Heart right ventricle (tissue), 16 donors: Measurements from ENCODE around the gene GLCE. TPM values are rescaled to one million over a fixed set of nuclear protein-coding genes. Genes with fewer than 3 reads are reported as not detected.

Experiments
- ATAC-seq, 8 donors: fragments of 200-7000 bp; cut with Tn5 transposase; one replicate each; pipeline ENCODE4 v1.9.1; 2020; ENCODE audit warnings: mild to moderate bottlenecking in 8 of 8, moderate library complexity in 8 of 8, moderate number of reproducible peaks in 1 of 8
- DNase-seq, 2 donors: peaks; one replicate each; pipeline ENCODE4 v3.0.0-alpha.2; 2020
- H3K27ac ChIP-seq, 10 donors: fragments of 200-600 bp; sonication (generic) in 2 of 10; one replicate each; pipeline versions ENCODE4 v1.5.0 to v1.8.0; 2020 to 2022; ENCODE audit warnings: mild to moderate bottlenecking in 3 of 10
- H3K27me3 ChIP-seq, 7 donors: fragments of 200-600 bp; one replicate each; pipeline ENCODE4 v1.8.0; 2021 to 2022; ENCODE audit warnings: mild to moderate bottlenecking in 2 of 7
- H3K36me3 ChIP-seq, 9 donors: fragments of 200-600 bp; sonication (generic) in 1 of 9; one replicate each; pipeline versions ENCODE4 v1.5.0 to v1.8.0; 2020 to 2022; ENCODE audit warnings: mild to moderate bottlenecking in 2 of 9
- H3K4me1 ChIP-seq, 9 donors: fragments of 200-600 bp; sonication (generic) in 1 of 9; one replicate each; pipeline versions ENCODE4 v1.5.0 to v1.8.0; 2020 to 2022; ENCODE audit warnings: mild to moderate bottlenecking in 4 of 9
- H3K4me3 ChIP-seq, 10 donors: fragments of 200-600 bp; sonication (generic) in 2 of 10; one replicate each; pipeline versions ENCODE4 v1.5.0 to v1.8.0; 2020 to 2022; ENCODE audit warnings: mild to moderate bottlenecking in 7 of 10, moderate library complexity in 2 of 10
- H3K9me3 ChIP-seq, 11 donors: fragments of 200-600 bp in 10 of 11; sonication (generic) in 2 of 11; one replicate each; pipeline versions ENCODE4 v1.5.0 to v1.8.0; 2013 to 2022; ENCODE audit warnings: mild to moderate bottlenecking in 2 of 11, control low read depth in 1 of 11, moderate library complexity in 1 of 11
- WGBS, 2 donors: extraction: QIAGEN DNeasy Blood & Tissue Kit; methylation state at CpG; one replicate each; pipeline ENCODE4 v1.1.7; 2013; ENCODE audit warnings: inconsistent platforms in 1 of 2; 5-methylcytosine and 5-hydroxymethylcytosine counted together
- intact Hi-C, 10 donors: fragments of 100-400 bp; cut with DNase I; formaldehyde crosslinking; loops; one replicate each; pipeline versions ENCODE4 v1.11.1 to v1.14.2; 2022
- polyA plus RNA-seq, 2 donors: library from polyadenylated mRNA; stranded (reverse); fragments of 200-250 nt; gene quantifications; one replicate each; pipeline ENCODE4 v1.2.3, GENCODE V29; 2013
- total RNA-seq, 10 donors: library from RNA; stranded (reverse); fragmentation: NEBNext Ultra II Directional in 3 of 10; extraction: Animal tissue kit (Norgen Biotek cat#: 25700) in 3 of 10; gene quantifications; one replicate each; pipeline versions ENCODE4 v1.2.1 to v1.2.4, GENCODE V29; 2021 to 2023
- TF ChIP-seq, protein P1 (sequence below), 9 donors: fragments of 200-600 bp; sonication (generic) in 2 of 9; IDR thresholded peaks; one replicate each; pipeline versions ENCODE4 v1.5.0 to v1.8.0; 2021 to 2022; ENCODE audit warnings: antibody characterized with exemption in 9 of 9, mild to moderate bottlenecking in 5 of 9, moderate library complexity in 1 of 9
- donor health status: Arrhythmogenic right ventricular cardiomyopathy.
- donor health status: ischemic (EF 13 %, LVEDD 7.1; RV severe dilation, severe dysfunction).
- donor health status: healthy with polysubstance abuse.
- donor health status: DM: no; HTN: yes; CAD: no.
- donor health status: DM: no; HTN: no; CAD: no.
- donor health status: ischemic (EF 25% LVEDD 6.9; RV normal size, moderate dysfunction).
- donor health status: ischemic (EF 25% LVEDD 5.7; RV mildly dilated, moderate dysfunction).
- donor health status: healthy.
- donor health status: DM: yes; HTN: yes; CAD: no.
- donor health status: Ischemic cardiomyopathy.
- donor health status: ischemic (EF 35%, LVEDD 5.7; RV mildly dilated, moderate dysfunction).
- donor health status: nonischemic (EF 11% LVEDD 7.7; RV severe dilation, severe dysfunction).
- donor health status: DM: yes; HTN: yes; CAD: no.
- donor health status: PGD.
- donor health status: ischemic (EF 29% LVEDD 5.4; RV normal size, mild dysfunction).
- donor health status: nonischemic (EF 23%, LVEDD 6.1; RV moderate dilation, normal function).

Gene GLCE
- total and polyA plus RNA-seq, 12 donors, result 5.4 to 13.3 (median 7.5) TPM

DNA sequence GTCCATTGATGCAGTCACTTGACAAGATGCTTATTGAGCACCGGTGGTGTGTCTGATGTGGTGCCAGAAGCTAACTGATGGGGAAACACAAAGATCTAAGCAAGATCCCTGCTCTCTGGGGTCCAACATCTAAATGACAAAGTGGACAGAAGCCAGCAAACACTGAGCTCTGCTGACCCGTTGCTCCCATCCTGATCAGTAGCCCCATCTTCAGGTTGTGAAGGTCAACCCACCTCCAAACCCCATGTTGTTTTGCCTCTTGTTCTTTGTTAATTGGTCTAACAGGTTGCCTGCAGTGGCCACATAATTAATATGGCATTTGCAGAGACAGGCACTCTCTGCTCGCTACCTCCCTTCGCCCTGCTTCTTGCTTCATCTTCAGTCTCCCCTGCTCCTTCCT, 21.5 kb upstream of the GLCE start:
- Histone ChIP-seq H3K4me3 (no peak overlapping the region), H3K36me3 (no peaks in the 10 kb centered on the region), H3K27ac (no peak overlapping the region), H3K4me1 (no peaks in the 10 kb centered on the region), H3K27me3 (peaks cover 0 to 33% (median 10%) of the 10 kb centered on the region in 7 donors), H3K9me3 (no peaks in the 10 kb centered on the region)
- TF ChIP-seq, protein P1, sequence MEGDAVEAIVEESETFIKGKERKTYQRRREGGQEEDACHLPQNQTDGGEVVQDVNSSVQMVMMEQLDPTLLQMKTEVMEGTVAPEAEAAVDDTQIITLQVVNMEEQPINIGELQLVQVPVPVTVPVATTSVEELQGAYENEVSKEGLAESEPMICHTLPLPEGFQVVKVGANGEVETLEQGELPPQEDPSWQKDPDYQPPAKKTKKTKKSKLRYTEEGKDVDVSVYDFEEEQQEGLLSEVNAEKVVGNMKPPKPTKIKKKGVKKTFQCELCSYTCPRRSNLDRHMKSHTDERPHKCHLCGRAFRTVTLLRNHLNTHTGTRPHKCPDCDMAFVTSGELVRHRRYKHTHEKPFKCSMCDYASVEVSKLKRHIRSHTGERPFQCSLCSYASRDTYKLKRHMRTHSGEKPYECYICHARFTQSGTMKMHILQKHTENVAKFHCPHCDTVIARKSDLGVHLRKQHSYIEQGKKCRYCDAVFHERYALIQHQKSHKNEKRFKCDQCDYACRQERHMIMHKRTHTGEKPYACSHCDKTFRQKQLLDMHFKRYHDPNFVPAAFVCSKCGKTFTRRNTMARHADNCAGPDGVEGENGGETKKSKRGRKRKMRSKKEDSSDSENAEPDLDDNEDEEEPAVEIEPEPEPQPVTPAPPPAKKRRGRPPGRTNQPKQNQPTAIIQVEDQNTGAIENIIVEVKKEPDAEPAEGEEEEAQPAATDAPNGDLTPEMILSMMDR (IDR thresholded peaks at IDR 0.05), result no peak
- DNase-seq (no peak), ATAC-seq (no peak)
- intact Hi-C loops, result no loop called here
- WGBS, 2 donors, result 72 to 74% methylated on average over 4 of the region's 4 CpGs

DNA sequence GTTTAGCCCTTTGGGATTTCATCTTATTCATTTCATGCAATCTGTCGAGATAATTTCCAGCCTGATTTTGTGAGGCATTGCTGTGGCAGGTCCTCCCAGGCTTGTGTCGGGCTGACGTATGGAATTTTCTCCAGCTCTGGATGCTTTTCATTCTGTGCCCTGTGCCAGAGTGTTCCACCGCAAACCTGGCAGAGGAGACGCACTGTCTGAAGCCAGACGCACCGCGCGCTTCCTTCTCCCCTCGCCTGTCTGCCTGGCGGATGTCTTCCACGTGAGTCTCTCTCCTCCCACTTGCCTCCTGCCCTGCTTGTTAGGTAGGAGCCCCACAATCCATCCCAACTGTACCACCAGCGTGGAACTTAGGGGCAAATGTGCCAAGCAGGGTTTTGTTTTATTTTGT, 20.1 kb upstream of the GLCE start:
- H3K27ac ChIP-seq, result no peak overlapping the region
- ATAC-seq, result no peak
- DNase-seq, result no peak
- TF ChIP-seq, protein P1 (IDR thresholded peaks at IDR 0.05), result no peak
- H3K4me1 ChIP-seq, result no peaks in the 10 kb centered on the region
- no peaks in the 10 kb centered on the region for H3K9me3 ChIP-seq
- H3K36me3 ChIP-seq, result no peaks in the 10 kb centered on the region
- WGBS, 2 donors, result 55 to 59% methylated on average over 13 of the region's 13 CpGs
- peaks cover 0 to 35% (median 10%) of the 10 kb centered on the region in 7 donors for H3K27me3 ChIP-seq
- intact Hi-C loops, result no loop called here
- H3K4me3 ChIP-seq, result no peak overlapping the region

DNA sequence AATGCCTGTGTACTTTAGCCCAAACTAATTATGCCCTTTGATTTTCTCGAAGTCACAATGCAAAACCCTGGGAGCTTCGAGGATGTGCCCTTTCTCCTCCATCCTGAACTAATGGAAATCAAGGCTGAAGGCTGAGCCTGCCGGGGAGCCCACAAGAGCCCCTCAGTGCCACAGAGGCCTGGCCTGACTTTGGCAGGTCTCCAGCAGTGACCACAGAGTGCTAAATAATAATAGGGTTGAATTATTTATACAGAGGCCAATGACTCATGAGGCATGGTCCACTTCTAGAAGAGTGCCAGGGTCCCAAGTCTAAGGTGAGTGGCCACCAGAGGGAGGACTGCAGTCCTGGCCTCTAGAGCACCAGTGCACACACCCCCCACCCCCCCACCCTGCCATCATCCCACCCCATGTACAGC, 19.1 kb upstream of the GLCE start:
- H3K27me3 ChIP-seq, result peaks cover 0 to 35% (median 10%) of the 10 kb centered on the region in 7 donors
- intact Hi-C loops, result no loop called here

DNA sequence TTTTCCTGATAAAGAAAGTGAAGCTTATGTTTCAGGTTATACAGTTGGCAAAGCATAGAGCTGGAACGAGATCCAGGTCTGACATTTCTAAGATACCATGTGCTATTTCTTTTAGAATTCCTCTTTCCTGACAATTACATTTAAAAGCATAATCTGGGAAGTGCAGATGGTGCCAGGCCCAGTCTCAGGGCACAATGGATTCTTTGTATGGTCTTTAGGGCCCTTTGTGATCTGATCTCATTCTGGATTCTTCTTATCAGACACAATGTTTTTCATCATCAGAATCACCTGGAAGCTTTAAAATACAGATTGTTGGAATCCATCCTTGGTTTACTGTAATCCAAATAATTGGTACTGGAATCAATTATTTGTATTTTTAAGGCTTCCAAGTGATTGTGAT, 18.6 kb upstream of the GLCE start:
- TF ChIP-seq, protein P1 (IDR thresholded peaks at IDR 0.05), result no peak
- no peak overlapping the region for H3K27ac ChIP-seq
- H3K4me3 ChIP-seq, result no peak overlapping the region
- H3K27me3 ChIP-seq, result peaks cover 0 to 35% (median 10%) of the 10 kb centered on the region in 7 donors
- intact Hi-C loops, result no loop called here
- no peaks in the 10 kb centered on the region for H3K9me3 ChIP-seq
- ATAC-seq, result no peak
- H3K4me1 ChIP-seq, result no peaks in the 10 kb centered on the region
- WGBS, 2 donors, result 81 to 92% methylated on average over 1 of the region's 1 CpG
- DNase-seq, result no peak
- no peaks in the 10 kb centered on the region for H3K36me3 ChIP-seq

More for the DNA sequence above, 19.1 kb upstream of the GLCE start:
- Histone ChIP-seq H3K4me3 (no peak overlapping the region), H3K36me3 (no peaks in the 10 kb centered on the region), H3K4me1 (no peaks in the 10 kb centered on the region), H3K27ac (no peak overlapping the region), H3K9me3 (no peaks in the 10 kb centered on the region)
- DNase-seq (no peak), ATAC-seq (no peak)
- TF ChIP-seq, protein P1 (IDR thresholded peaks at IDR 0.05), result no peak
- WGBS, 2 donors, result 81 to 84% methylated on average over 3 of the region's 3 CpGs
